GM21737 (cell line): Measurements from ENCODE around the gene DPH1.
"Not testable (repeated sequence)": the region's sequence is repeated elsewhere in the genome, so short reads cannot be mapped to it uniquely, and the experiment has no call there.

Experiments
- ATAC-seq: cut with Tn5 transposase; IDR thresholded peaks from one replicate; pipeline ENCODE4 v1.9.1; 2021; ENCODE audit warnings: mild to moderate bottlenecking, moderate library complexity; ENCODE audit not compliant: unreplicated experiment

Gene DPH1

GRCh38 chr17:2029911-2030778 lies at the start of gene DPH1:
Gene DPH1, plus strand, starts transcription at chr17:2030153. Its CDS starts 17 bp downstream, at chr17:2030170.
- ATAC-seq: peak; percentile 70

- no peak for ATAC-seq
These were observed 49.2 kb upstream of the DPH1 start for GRCh38 chr17:1980665-1981250.

- not testable (repeated sequence) for ATAC-seq
These were observed 47.1 kb upstream of the DPH1 start for GRCh38 chr17:1982793-1983366.

GRCh38 chr17:1985093-1985492 lies 44.9 kb upstream of the DPH1 start:
- no peak for ATAC-seq

- ATAC-seq: no peak
These were observed 44.3 kb upstream of the DPH1 start for GRCh38 chr17:1985686-1986085.

GRCh38 chr17:1986783-1987451 lies 43.0 kb upstream of the DPH1 start:
- ATAC-seq: no peak

- no peak for ATAC-seq
These were observed 40.8 kb upstream of the DPH1 start for GRCh38 chr17:1989135-1989534.

- no peak for ATAC-seq
These were observed 37.4 kb upstream of the DPH1 start for GRCh38 chr17:1992541-1992940.

GRCh38 chr17:1994707-1995106 lies 35.2 kb upstream of the DPH1 start:
- ATAC-seq: no peak

GRCh38 chr17:1995321-1995892 lies 34.5 kb upstream of the DPH1 start:
- no peak for ATAC-seq

GRCh38 chr17:1995907-1996799 lies 33.8 kb upstream of the DPH1 start:
- ATAC-seq: no peak

GRCh38 chr17:1996800-1997288 lies 33.1 kb upstream of the DPH1 start:
- ATAC-seq: no peak

- ATAC-seq: no peak
These were observed 32.5 kb upstream of the DPH1 start for GRCh38 chr17:1997289-1997926.

- ATAC-seq: no peak
These were observed 31.8 kb upstream of the DPH1 start for GRCh38 chr17:1997927-1998742.

GRCh38 chr17:1999557-2000251 lies 30.2 kb upstream of the DPH1 start:
- no peak for ATAC-seq

- no peak for ATAC-seq
These were observed 27.1 kb upstream of the DPH1 start for GRCh38 chr17:2002767-2003329.

GRCh38 chr17:2003525-2003924 lies 26.4 kb upstream of the DPH1 start:
- no peak for ATAC-seq
